ENCODE measurements around the gene KCNJ11.

Gene KCNJ11

DNA sequence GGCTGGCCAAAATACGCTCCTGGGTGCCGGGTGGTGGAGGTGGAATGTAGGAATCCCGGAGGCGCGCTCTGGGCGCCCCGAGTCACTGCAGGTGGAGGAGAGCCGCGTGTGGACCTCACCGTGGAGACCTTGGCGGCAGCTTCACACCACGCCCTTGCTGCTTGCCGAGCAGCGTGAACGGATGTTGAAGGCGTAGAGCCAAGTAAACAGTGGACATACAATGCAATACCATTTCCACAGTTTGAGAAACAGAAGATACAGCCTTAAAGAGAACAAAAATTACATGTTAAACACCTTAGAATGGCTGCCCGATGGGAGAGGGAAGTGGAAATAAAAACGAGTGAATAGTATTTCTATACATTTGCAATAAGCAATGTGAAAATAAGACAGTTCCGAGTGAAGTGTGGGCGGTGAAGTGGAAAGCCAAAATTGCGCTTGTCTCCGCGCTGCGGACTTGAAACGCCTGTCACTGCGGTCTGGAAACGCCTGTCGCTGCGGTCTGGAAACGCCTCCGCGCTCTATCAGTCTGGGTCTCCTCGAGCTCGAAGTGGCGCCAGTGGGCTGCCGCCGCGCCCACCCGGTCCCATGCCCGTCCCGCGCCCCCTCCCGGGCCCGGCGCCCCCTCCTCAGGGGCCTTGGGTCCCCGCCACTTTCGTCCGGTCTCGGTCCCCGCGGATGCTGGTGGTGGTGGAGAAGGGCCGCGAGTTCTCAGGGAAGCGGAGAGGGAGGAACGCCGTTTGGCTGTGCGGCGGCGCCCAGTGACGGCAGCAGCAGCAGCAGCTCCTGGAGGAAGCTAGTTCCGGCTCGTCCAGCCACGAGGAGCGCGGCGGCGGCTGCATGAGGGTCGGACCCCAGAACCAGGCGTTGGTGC lies 35.3 kb downstream of the KCNJ11 start:
- no peak for FAIRE-seq

DNA sequence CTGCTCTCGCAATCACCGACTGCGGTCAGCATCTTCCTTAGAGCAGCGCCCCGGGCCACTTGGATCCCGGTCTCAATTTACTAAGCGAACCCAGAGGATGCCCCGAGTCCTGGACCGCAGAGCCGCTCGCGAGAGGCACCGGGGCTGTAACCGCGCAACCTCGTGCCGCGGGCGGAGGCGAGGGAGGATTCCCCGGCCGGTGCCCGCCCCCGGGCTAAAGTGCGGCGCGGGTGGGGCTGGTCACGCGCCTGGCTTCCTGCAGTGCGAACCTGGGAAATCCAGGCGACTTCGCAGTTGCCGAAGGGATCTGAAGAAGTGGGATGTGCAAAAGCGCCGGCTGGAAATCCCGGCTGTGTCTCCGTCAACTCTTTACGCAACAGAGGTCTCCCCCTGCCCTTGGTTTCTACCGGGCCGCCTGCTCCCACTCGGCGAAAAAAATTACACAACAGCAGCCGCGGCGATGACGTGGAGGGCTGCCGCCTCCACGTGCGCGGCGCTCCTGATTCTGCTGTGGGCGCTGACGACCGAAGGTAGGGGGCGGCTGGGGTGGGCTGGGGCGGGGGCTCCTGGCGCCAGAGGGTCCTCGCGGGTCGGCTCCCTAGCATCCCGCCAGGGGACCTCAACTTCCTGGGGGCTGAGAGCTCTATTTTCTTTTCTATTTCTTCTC lies 36.8 kb downstream of the KCNJ11 start, which contains the start of gene NCR3LG1:
NCR3LG1 (plus strand) TSS at position 291 of the 667 bp plus-strand sequence; CDS start at position 461, 170 bp downstream.
- no peak for FAIRE-seq

DNA sequence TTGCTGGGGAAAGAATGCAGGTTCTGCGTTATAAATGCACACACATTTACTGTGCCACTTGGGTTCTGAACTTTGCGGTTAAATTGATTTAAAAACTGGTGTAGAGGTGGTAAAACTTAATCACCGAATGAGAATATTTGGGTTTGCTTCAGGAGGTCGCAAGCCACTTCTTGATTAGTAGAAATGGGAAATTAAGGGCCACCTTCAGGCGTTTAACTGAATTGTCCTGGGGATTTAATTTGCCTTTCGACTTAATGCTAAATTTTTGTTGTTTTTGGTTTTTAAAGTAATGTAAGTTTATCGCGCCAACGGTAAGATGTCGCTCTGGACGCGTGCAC lies 37.3 kb downstream of the KCNJ11 start:
- FAIRE-seq, result no peak

DNA sequence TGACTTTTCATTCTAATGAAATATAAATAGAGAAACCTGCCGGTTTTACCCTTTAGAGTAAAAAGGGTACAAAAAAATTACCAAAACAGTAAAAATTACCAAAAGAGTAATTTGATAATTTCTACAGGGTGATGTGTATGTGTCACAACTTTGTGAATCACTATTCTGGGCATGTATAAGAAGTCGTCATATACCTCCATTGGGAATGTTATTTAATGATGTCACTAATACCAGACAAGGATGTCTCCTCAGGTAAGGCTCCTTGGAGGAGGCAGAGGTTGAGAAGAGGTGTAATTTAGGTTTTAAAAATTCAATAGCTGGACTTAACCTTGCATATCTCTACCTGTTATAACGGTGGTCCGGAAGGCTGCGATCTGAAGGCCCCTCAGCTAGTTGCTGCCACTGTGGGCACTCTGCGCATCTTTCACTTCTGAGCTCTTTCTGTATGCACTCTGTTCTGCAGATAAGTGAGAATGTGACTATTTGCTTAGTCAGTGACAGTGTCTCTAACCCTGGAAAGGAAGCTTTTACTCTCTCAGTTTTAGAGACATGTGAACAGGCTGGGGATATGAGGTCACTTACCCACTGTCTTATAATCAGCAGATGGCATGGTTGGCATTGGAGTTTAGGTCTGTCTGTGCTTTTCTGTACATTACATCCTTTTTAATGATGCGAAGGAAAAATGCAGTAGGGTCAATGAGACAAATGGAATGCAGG lies 37.8 kb downstream of the KCNJ11 start:
- FAIRE-seq, result no peak

DNA sequence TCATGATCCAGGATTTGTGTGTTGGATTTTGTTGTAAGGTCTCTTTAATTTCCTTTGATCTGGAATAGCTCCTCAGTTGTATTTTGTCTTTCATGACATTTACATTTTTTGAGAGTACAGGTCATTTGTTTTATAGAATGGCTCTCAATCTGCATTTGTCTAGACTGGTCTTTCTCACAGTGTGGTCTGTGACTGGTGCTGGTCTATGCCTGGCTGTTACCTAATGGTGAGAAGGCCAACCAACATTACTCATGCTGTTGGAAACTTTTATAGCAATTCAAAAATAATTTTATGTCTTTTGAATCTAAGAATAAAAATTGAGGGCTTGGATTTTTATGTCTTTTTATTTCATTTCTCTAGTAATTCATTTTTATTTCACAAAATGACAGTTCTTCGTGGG lies 40.8 kb downstream of the KCNJ11 start:
- no peak for FAIRE-seq

DNA sequence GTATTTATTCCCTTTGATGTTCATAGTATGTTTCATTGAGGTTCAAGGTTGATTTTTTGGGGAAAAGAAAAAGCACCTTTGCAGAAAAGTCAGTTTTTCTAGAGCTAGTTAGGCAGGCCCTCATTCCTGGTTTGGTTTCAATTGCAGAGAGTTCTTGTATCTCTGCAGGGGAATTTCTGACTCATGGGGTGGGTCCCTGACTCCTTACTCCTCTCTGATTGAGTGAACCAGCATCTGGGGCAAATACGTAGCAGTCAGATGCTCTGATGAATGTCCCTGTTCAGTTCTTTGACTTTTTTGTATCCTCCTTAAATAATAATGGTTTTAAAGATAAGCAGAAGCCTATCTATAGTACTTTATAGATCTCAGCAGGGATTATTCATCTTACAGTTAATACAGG lies 44.6 kb downstream of the KCNJ11 start:
- FAIRE-seq, result no peak

DNA sequence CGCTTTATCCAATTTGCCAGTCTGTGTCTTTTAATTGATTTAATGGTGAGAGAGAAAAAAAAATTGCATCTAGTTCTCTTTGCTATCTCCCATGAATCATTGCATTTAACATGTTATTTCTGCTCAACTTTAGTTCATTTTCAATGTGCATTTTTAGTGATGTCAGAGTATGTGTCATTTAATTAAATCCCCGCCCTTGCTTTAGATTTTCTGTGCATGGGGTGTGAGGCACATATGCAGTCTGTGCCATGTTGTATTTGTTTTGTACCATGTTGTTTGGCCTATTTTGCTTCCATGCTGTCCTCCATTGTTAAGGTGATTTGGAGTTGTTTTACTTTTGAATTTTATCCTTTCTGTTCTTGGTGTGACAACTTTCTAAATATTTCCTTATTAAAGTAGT lies 45.2 kb downstream of the KCNJ11 start:
- no peak for FAIRE-seq
